CD4-positive, alpha-beta T cell treated with Interleukin-15 for 1 hour (primary cell): ENCODE results near the gene EZR.

Experiments
- DNase-seq: peaks from one replicate; pipeline ENCODE4 v3.0.0-alpha.2; 2020

EZR gene

DNA sequence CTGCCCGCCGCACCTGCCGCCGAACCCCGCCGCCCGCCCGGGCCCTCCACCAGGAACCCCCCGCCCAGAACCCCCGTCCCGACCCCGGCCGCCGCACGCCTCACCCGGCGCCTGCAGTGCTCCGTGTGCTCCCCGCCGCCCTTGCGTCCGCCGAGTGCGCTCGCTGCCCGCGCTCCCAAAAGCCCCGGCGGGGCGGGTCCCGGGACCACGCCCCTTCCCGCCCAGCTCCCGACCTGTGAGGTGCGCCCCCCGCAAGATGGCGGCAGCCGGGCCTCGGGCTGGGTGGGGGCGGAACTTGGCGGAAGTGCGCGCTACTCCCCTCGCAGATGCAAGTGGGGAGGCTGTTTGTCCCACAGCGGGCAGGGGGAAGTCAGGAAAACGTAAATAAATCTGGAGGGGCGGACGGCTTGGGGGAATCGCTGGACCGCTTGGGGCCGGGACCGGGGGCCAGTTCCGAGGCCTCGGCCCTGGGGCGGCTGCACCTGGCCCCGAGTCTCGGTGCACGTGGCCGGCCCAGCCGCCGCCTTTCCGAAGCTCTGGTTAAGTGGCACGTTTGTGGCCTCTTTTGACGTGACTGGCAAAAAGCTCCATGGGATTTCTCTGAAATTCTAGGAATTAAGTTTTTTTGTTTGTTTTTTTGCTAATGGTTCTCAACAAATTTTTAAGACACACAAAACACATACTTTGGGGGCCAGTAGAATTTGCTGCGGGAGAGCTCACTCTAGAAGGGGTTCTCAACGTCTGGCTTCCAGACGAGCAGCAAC lies at the start of gene EZR:
EZR (minus strand) TSS at position 156 of the 764 bp plus-strand sequence. CDS start 1,275 bp downstream, outside the sequence.
- peak; percentile 93 for DNase-seq

DNA sequence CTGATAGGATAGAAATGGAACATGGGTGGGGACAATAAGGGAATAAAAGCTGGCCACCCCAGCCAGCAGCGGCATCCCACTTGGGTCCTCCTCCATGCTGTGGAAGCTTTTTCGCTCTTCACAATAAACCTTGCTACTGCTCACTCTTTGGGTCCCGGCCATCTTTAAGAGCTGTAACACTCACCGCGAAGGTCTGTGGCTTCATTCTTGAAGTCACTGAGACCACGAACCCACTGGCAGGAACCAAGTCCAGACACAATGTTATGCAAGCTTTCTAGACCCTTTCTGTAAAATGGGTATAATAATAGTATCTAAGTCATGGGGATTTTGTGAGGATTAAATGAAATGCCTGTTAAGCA lies 48.9 kb upstream of the EZR start:
- DNase-seq: peak; percentile 40

DNA sequence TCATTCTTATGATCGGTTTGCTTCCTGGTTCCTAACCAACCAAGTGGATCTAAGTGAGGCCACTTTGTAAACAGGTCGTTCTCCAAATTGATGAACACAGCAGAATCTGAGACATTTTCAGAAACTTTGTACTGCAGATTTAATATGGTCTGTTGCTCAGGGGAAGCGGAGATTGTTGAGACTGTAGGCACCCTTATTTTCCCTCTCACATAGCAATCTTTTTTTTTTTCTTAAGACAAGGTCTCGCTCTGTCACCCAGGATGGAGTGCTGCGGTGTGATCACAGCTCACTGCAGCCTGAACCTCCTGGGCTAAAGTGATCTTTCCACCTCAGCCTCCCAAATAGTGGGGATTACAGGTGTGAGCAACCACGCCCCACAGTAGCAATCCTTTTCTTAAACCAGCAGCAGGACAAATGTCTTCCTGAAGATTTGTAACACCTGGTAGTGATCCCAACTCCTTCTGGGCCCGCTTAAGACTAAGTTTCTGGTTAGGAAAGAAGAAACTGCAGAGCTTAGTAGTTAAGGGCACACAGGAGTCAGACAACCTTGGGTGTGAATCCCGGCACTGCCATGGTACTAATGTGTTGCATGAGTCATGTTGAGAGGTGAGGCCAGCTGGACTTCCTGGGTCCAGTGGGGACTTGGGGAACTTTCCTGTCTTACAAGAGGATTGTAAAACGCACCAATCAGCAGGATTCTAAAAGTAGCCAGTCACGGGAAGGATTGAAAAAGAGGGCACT lies 48.4 kb upstream of the EZR start:
- peak; percentile 54 for DNase-seq

DNA sequence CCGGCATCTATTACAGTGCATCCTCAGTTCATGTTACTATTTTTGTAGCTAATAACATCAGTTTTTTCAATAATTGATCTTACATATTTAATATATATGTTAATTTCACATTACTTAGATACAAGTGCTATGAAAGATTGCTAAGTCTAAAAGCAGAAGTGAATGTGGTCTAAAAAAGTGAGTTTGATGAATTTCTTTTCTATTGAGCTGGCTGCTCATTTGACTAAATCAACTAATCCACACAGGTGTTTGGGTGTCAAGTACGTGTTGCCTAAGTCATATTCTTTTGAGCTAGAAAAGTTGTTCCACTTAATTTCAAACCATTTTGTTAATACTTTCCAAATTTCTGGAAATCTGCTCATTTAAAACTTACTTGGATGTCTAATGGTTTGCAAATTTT lies 46.6 kb upstream of the EZR start:
- DNase-seq: no peak

DNA sequence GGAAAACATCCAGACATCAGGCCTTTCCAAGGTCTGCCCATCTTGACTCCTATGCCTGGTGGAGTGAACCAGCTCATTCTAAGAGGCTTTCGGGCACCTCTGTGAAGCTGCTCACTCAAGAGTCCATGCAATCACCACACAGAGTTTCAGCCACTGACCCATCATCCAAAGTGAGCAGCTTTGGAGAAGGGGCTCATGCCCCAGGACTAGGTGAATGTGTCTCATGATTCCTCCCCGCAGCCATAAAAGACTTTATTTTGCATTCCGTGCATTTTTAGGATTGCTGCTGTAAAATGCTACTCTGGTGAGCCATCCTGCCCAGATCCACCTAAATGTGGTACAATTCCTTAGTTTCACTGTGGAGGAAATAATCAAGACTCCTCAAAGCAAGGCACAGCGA lies 44.5 kb upstream of the EZR start:
- DNase-seq: no peak

DNA sequence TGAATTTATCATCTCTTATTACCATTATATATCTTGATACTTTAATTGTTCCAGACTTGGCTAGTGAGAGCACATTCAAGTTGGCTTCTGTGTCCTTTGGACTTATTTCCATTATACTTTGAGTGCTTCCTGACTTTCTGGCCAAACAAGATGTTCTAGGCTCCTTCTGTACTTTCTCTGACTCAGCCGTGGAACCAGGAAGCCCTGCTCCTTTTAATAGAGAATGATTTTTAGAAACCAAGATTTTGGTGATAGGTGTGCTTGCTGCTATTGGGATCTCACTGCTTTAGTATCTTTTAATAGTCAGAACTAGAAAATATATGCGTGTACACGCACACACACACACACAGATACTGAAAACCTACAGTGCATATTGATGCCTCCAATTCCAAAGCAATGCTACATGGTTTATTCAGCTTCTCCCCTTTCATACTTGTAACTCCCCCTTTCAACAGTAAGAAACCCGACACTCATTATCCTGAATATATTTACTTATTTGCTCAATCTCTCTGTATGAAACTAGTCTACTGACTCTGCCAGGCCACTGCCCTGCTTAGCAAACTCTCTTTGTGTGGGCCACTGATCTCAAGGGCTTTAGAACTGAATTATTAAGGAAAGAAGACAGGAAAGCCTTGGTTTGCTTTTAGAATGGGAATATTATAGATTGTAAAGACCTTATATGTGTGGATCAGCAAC lies 42.7 kb upstream of the EZR start:
- DNase-seq: no peak

DNA sequence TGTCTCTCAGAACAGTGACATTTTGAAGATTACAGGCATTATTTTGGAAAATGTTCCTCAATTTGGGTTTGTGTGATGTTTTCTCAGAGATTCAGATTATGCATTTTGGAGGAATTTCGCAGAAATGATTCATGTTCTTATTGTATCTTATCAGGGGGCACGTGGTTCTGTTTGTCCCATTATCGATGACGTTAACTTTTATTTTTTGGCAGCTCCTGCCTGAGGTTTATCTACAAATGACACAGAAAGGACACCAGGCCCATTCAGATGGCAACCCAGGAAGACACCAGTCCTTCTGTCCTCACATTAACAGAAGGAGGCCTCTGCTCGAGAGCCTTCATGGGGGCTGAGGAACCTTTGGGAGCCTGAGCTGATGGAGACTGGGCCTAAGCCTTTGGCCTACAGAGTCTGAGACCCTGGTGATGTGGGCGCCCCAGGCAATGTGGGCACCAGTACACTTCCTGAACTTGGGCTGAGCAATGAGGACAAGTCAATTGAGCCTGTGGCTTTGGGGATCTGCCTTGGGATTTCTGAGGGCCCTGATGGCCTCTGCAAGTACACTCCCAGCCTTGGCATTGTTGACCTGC lies 41.2 kb upstream of the EZR start:
- no peak for DNase-seq

DNA sequence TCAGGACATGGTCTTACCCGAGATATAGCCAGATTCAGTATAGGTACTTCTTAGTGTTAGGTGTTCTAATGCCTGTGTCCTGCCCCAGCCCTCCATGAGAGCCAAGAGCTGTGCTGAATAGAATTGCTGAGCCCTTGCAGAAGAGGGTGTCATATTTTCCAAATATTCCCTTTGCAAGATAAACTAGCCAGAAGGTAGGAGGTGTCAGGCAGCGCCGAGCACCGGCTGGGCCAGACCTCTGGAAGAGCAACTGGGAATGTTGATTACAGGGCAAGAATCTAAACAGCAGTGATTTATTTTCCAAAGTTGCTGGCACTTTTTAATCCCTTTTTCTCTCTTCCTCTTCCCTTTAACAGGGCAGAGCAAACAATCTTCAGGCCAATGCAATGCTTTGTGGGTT lies 37.1 kb upstream of the EZR start:
- no peak for DNase-seq

DNA sequence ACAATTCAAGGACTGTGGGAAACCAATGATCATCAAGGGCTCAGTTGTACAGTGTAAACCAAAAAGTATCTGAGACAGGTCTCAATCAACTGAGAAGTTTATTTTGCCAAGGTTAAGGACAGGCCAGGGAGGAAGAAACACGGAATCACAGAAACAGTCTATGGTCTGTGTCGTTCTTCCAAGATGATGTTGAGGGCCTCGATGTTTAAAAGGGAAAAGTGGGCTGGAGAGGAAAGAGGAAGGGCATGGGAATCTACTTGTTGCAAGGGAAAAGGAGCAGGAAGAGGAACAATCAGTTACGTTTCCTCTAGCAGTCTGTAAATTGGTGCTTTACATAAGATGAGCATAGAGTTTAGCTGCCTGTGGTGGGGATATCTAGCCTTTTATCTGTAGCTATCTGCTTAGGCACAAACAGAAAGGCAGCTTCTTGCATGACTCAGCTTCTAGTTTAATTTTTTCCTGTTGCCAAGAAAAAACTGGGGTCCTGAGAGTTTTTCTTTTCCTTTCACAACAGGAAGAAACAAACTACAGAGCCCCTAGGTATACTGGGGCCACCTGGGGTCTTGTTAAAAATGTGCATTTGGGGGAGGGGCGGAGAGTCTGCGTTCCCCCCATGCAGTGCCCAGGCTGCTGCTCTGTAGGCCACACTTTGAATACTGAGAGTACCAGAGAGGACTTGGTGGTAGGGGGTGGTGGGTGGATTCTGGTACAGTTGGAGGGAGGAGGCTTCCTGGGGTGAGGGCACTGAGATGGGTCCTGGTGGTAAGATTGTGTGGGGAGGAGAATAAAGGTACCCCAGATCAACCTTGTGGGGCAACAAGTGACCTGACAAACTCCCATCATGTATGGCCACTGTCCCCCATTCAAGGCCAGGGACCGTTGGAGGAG lies 35.3 kb upstream of the EZR start:
- DNase-seq: no peak

DNA sequence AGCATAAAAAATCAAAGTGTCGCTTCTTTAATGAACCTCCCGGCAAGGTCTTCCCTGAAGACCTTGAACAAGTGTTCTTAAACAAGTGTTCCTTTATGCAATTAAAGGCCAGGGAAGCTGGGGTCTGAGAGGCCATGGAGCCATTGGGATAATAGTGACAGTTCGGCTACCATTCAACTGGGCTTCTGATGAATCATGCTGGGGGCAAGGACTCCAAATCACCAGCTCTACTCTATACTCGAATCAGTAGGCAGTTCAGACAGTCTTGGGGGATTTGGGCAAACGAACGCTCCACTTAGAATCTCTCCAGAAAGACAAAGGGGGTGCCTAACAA lies 34.7 kb upstream of the EZR start:
- DNase-seq: no peak

DNA sequence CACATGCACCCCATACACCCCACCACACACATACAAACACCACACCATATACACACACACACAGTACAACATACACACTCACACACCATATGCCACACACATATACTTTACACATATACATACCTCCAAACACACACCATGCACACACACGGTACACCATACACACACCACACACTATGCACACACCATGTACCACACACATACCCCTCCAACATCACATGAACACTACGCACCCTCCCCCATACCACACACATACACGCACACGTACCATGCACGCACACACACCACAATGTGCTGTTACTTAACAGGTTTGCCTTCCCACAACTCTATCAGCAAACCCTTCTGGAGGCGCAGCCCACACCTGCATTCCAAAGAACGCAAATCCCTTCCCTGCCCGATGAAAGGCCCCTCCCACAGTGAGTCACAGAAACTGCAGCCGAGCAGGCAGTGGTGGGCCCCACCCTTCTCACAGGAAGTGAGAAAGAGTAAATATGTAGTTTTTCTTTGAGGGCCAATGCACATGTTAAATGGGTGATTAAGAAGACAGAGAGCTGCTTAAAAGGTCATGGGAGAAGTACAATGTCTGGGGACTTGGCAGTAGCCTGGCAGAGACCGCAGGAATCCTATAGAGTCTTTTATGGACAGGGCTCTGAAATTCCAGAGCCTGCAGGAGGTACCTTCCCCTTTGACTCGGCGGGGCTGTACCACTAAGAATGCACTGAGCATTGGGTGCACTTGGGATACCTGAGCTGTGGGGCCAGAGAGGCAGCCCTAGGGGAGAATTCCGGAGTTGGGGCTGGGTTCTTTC lies 34.1 kb upstream of the EZR start:
- DNase-seq: peak; percentile 93

DNA sequence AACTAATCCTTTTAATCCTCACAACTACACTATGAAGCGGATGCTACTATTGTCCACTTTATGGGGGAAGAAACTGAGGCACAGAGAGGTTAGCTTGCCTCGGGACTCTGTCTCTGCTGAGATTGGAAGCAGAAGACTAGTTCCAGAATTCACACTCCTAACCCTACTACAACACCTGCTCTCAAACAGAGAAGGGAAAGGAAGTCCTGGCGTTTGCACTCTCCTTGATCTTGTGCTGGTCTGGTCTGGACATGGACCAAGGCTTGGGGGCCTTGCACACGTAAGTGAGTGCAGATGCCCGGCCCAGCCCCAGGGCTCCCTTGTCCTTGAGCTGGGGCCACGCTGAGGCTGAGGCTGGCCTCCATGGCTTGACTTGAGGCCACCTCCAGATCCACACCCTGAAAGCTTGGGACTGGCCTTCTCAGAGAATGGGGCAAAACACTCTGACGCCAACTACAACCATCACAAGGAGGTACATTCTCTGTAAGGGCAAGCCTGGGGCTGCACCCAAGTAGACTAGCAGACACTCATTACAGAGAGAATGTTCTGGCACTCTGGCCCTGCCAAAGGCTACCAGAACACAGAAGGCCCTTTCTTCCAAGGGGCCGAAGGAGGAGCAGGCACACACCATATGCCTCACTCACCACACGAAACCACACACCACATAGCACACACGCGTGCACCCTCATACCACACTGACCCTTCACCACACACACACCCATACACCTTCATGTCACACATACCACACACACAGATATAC lies 33.3 kb upstream of the EZR start:
- peak; percentile 36 for DNase-seq

DNA sequence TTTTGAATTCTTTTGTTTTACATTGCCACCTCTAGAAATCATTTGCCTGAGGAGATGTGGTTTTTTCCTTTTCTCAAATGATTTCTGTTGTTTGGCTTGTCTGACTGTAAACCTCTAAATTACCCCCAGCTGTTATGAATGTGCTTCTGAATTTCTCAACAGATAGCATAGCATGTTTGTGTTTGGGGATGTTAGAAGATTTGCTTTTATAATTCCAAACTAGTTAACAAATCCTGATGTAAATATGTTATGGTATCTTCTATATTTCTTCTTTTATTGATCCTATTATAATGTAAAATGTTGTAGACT lies 31.6 kb upstream of the EZR start:
- DNase-seq: no peak

DNA sequence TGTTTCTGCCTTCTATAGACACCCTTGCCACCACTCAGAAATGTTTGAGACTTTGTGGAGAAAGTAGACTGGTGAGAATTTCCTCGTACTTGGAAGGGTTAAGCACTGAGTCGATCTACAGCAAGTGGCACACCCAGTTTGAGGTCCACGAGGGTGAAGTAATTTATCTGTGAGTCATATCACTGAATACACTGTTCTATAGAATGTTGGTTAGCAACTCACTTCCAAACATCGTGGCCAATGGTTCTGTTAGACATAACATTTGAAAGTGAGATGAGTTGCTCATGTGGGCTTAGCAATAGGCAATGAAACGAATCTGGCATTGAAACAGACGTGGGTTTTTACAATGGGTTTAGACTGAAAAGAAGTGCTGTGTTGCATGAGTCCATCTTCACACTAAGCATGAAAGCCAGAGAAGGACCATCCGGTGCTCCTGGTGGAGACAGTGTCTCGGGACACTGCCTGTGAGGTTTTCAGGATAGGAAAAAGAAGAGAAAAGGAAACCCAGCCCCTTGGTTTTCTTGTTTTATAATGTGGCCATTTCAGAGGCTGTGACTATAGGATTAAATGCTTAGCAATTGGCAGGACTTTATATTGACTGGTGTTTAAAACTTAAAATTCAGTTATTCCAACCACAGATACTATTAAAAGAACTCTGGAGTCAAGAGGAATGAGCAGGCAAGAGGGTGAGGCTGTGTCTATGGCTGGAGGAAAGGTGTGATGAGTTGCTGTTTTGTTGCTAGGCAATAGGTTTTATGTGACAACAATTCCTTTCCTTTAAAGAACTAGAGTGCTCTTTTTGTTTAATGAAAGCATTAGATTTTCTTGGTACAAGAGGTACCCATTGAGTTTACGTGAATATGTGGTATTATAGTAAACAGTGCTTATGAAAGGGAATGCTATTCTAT lies 31.0 kb upstream of the EZR start:
- peak; percentile 86 for DNase-seq

DNA sequence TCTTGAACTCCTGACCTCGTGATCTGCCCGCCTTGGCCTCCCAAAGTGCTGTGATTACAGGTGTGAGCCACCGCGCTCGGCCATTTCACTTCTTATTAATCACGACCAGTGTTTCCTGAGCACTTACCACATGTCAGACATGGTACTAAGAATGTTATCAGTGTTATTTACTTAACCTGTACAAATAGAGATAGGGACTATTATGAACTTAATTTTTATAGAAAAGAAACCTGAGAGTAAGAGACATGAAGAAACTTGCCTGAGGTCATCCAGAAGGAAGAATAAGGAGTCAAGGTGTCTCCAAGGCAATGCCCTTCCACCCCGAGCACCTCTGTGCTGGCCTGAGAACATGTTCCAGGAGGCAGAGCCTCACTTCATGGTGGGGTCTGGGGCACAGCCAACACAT lies 29.3 kb upstream of the EZR start:
- peak; percentile 41 for DNase-seq

DNA sequence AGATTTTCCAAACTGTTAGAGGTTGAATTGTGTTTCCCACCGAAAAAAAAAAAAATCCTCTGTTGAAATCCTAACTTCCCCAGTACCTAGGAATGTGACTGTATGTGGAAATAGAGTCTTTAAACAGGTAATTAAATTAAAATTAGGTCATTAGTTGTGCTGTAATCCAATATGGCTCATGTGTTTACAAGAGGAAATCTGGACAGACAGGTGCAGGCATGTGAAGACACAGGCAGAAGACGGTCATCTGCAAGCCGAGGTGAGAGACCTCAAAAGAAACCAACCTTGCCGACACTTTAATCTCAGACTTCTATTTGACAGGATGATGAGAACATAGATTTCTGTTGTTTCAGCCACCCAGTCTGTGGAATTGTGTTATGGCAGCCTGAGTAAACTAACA lies 28.6 kb upstream of the EZR start:
- DNase-seq: no peak

DNA sequence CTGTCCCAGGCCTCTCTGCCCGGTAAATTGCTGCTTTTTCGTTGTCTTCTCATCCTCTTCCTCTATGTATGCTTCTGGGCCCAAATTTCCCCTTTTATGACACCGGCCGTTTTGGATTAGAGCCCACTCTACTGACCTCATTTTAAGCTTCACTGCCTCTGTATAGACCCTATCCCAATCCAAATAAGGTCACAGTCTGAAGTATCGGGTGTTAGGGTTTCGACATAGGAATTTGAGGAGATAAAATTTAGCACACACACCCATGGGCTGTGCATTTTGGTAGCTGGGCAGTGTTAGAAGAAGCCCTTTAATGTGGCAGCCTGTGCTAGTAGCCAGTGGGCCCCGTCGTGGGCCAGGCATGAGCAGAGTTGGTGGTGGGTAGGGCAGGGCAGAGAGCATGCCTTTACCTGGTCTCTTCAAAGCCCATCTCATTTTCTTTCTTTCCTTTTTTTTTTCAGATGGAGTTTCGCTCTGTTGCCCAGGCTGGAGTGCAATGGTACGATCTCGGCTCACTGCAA lies 27.9 kb upstream of the EZR start:
- no peak for DNase-seq

DNA sequence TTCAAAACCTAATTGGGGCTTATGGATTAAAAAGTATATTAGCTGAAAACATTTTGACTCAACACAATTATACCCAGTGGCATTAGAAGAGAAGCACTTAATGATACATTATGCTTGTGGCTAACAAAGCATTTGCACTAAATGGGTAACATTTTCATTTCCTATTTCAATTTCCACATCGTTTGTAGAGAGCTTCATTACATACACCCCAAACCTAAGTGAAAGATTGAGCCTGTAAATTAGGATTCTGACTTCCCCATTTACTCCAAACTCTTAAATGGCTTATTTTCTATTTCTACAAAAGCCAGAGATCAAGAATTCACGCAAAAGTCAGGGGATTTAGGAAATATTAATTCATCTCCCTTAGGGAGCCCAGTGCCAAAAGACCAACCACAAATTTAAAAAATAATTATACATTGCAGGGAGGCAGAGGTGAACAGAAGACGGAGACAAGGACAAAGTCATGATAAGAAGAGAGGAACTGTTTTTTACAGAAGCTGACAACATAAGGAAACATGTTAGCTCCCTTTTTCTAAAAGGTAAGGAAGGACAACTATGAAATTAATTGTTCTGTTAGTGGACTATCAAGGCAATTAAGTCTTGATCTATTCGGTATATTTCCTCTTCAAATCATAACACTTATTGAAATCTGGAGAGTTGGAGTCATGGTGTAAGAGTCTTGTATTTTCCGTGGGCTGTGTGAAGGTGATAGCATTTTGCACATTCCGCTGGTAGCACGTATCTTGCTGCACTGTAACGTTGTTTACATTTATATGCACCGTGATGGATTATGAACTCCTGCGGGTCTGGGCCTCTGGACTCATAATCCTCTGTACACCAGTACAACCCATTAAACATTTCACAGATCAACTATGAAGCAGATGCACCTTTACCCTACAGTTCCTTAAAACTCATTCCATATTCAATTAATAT lies 24.8 kb upstream of the EZR start:
- DNase-seq: no peak

DNA sequence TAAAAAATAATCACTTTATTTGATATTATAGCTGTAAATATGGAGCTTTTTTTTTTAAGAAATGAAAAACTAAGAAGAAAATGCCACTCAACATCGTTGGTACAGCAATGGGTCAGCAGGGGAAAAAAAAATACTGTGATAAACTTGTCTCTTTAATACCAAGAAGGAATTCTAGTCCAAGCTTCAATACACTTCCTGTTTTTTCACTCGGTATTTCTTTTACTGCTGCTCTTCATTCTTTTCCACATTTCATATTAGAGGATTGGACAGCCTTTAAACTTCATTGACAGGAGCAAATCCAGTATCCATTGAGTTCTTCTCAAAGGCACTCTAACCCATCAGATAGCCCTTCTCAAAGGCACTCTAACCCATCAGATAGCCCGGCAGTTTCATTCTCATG lies 22.2 kb upstream of the EZR start:
- no peak for DNase-seq
